Skin of body (tissue), 2 donors: ENCODE data around the gene ZNF23. TPM values are rescaled to one million over a fixed set of nuclear protein-coding genes. Genes with fewer than 3 reads are reported as not detected.

Experiments
- DNase-seq: peaks from one replicate; lab custom pipeline; 2025; lab: John Stamatoyannopoulos, UW
- total RNA-seq: library from RNA; depleted of rRNA; stranded (reverse); fragments of >200 nt; gene quantifications from one replicate; pipeline ENCODE4 v1.2.3, GENCODE V29; 2014

ZNF23 gene
- total RNA-seq, 1 donor from 2014 or later: 7.3 TPM

DNA sequence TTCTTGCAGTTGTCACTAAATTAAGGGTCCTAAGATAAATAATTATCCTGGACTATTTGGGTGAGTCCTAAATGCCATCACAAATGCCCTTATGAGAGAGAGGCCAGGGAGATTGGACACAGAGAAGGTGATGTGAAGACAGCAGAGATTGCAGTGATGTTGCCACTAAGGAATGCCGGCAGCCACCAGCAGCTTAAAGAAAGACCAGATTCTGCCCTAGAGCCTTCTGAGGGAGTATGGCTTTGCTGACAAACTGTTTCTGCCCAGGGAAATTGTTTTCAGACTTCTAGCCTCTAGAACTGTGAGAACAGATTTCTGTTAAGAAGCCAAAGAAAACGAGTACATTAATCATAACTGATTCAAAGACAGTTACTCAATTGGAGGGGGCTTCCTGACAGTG, 10.0 kb upstream of the ZNF23 start:
- no peak for DNase-seq

DNA sequence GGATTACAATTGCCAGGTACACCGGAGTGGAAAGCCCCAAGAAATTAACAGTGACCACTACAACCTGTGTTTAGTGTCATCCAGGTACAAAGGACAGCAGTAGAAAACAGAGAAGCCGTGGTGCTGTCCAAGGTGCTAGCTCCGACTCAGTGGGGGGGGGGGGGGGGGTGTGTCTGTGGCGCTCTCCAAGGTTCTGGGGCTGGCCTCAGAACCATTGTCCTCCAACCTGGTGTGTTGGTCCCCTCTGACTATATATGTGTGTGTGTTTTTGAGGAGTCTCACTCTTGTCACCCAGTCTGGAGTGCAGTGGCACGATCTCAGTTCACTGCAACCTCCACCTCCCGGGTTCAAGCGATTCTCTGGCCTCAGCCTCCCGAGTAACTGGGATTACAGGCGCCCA, 5.8 kb upstream of the ZNF23 start:
- no peak for DNase-seq

DNA sequence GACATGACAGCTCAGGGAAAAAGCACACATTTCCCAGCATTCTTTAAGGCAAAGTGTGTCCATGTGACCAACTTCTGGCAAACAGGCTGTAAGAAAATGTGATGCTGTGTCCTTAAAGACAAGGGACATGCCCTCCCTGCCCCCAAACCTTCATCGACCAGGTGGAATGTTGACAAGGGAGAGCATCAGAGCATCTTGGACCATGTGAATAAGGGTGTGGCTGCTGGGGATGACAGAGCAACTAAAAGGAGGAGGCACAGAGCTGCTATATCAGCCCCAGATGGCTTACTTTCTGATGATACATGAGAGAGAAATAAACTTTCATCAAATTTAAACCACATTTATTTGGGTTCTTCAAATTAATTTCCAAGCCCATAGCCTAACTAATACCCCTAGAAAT, 2.2 kb upstream of the ZNF23 start:
- DNase-seq: no peak

DNA sequence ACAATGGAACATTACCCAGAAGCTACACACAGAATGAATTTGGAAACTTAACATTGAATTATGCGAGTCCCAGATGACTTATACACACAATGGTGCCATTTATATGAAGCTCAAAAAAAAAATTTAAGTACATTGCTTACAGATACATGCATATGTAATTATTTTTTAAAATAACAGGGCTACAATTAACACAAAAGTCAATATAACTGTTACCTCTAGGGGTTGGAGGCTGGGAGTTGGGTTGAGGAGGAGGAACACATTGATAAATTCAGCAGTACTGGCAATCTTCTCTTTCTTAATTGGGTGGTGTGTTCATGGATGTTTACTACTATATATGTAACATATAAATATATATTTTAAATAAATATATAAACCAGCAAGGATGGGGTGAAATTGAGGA, 1.1 kb downstream of the ZNF23 start:
- no peak for DNase-seq

DNA sequence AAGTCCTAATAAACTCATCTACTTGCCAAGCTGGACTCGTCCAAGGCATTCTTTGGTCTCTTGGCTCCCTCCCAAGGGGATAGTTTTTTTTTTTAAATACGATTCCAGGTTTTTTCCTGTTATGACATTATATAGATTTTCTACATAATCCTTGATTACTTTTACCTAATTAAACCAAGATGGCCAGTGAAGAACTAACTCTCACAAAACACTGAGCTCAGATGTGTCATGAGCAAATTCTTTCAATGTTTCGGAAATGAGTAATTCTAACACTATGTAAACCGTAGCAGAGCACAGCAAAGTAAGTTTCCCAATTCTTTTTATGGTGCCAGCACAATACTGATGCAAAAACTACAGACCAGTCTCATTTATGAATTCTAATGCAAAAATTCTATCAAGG, 1.8 kb downstream of the ZNF23 start:
- DNase-seq: no peak

DNA sequence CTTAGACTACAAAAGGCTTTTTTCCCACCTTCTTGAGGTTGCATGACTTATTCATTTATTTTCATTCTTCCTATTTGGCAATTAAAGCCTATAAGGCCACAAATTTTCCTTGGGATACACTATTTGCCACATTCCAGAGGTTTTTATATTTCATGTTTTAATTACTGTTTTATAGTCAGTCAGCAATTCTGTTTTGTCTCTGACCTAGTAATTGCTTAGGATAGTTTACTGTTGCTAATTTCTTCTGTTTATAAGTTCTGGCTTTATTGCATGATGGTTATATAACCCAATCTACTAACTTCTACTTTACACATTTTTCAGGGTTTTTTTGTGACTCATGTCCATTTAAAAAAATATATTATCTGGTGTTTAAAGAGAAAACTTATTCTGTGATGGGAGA, 2.5 kb downstream of the ZNF23 start:
- no peak for DNase-seq

DNA sequence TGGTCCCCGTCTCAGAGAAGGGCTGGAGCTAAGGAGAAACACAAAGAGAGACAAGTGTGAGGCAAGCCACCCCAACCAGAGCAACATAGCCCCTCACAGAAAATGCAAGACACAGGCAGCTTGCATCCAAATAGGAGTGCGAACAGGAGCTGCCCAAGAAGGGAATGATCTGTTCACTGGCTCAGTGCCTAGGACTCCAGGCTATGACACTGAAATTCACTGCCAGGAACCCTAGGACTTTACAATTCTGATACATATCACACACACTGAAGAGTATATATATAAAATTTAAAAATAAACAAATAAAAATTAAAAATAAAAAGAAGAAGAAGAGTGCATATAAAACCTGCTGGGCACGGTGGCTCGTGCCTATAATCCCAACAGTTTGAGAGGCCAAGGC, 5.2 kb downstream of the ZNF23 start:
- no peak for DNase-seq

DNA sequence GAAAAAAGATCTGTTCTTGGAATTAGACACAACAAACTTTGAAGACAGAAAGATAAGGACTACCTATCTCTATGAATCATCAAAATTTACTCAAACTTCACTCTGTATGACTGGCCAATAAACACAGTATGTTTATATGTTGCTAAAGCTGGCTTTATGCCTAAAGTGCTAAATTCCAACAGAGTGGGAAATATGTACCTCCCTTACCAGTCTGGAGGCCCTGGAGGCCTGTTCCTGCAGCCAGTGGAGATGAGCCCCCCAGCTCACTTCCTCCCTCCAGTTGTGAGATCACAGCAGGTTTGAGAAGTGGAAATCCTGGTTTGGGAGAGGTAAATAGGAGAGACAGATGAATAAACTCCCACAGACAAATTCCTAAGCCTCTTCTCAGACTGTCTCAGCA, 9.0 kb downstream of the ZNF23 start:
- no peak for DNase-seq

DNA sequence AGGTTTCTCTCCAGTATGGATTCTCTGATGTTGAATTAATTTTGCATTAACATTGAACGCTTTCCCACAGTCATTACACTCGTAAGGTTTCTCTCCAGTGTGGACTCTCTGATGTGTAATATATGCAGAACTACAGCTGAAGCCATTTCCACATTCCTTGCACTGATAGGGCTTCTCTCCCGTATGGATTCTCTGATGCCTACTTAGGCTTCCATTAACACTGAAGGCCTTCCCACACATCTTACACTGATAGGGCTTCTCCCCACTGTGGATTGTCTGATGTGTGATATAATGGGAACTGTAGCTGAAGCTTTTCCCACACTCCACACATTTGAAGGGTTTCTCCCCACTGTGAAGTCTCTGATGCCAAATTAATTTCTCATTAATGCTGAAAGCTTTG, 13.0 kb downstream of the ZNF23 start:
- DNase-seq: no peak

DNA sequence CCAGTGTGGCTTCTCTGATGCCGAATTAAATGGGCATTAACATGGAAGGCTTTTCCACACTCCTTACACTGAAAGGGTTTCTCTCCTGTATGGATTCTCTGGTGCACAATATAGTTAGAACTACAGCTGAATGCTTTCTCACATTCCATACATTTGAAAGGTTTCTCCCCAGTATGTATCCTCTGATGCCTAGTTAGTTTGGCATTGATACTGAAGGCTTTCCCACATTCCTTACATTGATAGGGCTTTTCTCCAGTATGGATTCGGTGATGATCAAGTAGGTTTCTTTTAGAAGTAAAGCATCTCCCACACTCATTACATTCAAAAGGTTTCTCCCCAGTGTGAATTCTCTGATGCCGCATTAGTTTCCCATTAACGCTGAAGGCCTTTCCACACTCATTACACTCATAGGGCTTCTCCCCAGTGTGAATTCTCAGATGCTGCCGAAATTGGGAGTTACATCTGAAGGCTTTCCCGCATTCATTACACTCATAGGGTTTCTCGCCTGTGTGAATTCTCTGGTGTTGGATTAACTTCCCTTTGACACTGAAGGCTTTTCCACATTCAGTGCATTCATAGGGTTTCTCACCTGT, 13.7 kb downstream of the ZNF23 start:
- DNase-seq: no peak

DNA sequence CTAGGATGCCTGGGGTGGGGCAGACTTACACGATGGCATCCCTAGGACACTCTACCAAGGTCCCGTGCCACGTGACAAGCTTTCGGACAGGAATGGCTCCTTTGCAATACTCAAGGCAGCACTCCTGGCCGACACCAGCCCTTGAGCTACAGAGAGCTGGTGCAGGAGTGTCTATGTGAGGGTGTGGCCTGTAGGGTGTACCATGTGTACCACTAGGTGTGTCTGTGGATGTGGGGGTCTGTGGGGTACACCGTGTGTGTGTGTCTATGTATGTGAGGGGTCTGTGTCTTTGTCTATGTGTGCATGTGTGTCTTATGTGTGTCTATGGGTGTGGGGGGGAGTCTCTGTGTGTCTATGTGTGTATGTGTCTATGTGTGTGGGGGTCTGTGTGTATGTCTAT, 18.3 kb downstream of the ZNF23 start:
- no peak for DNase-seq

DNA sequence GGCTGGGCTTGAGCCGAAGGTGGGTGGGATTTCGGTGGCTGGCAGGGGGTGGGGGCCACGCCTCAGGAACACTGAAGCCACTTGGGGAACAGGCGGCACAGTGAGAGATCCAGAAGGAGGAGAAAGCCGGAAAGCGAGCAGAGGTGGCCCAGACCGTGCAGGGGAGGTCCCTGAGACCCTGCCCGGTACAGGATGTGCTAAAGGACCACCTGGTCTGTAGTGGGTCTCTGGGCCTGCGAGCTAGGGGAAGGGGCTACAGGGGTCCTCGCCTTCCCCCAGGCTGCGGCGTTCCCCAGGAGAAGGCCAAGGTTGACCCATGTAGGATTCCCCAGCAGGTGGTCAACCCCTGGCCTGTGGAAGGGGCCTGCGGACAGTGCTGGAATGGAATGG, 20.0 kb downstream of the ZNF23 start, which contains the start of gene TLE7:
TLE7 (minus strand) TSS at position 4 of the 390 bp plus-strand sequence. CDS start 8,730 bp downstream, outside the sequence.
- no peak for DNase-seq

DNA sequence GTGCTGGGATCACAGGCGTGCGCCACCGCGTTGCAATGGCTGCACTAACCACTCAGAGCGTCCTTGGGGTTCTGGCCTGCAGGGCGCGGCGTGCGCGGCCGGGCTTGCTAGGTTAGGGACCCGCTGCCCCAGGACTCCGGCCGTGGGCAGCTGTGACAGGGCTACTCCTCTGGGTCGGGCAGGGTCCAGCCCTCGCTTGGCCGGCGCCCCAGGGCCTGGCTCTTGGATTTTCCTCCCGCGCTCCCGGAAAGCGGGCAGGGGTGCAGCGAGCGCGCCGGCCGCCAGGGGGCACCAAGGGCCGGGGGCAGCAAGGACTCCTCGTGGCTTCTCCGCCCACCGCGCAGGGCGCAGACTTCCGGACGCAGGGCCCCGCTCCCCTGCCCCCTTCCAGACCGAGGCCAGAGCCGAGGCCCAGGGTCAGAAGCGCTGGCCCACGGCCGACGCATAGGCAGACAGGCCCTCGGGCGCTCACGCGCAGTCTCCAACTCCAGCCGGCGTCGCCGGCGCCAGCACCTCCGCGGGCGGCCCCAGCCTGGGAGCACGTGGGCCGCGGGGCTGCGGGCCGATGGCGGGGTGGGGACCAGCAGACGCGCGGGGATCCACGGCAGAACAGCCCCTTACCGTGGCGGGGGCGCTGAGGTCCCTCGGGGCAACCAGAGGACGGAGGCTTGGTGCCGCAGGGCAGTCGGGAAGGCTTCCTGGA, 20.5 kb downstream of the ZNF23 start:
- no peak for DNase-seq

DNA sequence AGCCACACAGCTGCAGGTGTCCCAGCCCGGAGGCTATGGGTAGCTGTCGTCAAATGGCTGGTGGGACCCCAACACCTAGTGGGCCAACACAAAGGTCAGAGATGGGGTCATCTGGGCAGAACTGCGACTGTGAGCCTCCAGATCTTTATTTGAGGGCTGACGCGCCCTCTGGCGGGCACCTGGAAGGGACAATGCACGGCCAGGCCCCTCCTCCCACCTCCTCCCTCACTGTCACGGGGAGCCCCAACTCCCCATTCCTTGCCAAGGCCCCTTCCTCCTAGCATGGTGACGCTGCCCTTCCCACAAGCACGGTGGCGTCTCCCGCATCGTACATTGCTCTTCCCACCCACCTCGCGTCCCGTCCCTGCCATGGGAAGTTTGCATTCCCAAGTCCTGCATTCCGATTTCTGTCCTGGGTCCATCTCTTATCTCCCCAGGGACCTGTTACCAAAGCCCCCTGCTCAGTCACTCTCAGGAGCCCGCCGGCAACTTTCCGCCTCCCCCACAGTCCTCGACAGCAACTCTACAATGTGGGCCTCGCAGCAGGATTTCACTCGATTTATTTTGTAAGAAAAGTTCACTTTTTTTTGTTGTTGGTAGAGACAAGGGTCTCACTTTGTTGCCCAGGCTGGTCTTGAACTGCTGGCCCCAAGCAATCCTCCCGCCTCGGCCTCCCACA, 21.2 kb downstream of the ZNF23 start:
- DNase-seq: no peak

DNA sequence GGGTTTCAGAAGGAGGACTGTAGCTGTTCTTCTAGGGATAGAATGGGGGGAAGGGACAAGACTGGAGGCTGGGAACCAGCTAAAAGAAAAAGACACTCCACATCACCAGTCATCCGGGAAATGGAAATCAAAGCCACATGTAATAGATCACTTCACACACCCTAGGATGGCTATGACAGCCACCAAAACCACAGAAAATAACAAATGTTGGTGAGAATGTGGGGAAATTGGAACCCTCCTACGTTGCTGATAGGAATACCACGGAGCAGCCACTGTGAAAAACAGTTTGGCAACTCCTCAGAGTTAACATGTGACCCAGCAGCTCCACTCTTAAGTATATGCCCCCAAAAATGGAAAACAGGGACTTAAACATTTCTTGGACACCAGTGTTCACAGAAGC, 22.5 kb downstream of the ZNF23 start:
- no peak for DNase-seq

DNA sequence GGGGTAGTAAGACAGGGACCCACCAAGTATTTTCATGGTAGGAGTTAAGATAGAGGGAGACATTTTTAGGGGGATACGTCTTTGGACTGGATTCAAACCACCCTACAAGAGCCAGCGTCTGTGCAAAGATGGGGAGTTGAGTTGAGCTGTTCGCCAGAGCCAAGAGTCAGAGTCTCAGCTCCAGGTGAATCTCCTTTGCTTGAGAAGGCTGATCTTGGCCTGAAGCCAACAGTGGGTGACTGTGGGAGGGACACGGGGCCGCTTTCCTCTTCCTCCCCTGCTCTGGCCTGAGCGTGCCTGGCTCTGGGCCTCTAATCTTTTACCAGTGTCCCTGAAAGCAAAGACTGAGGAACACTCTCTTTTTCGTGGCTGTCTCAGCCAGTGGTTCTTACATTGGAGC, 25.6 kb downstream of the ZNF23 start:
- no peak for DNase-seq

DNA sequence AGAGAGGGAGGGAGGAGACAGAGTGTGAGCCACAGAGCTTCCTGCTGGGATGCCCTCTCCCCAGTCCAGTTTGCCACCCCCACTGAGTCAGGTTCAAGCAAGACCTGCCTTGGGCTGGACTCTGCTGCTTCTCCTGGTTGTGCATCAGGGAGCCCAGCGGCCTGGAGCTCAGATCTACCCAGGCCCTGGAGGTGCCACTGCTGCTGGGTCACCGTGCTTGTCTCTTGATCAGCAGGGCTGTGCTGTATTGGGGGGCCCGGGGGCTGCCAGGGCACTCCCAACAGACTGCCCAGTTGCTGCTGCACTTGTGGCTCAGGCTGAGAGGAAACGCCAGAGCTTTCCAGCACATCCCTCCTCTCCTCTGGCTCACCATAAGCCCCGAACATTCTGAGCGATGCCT, 29.1 kb downstream of the ZNF23 start:
- DNase-seq: no peak

DNA sequence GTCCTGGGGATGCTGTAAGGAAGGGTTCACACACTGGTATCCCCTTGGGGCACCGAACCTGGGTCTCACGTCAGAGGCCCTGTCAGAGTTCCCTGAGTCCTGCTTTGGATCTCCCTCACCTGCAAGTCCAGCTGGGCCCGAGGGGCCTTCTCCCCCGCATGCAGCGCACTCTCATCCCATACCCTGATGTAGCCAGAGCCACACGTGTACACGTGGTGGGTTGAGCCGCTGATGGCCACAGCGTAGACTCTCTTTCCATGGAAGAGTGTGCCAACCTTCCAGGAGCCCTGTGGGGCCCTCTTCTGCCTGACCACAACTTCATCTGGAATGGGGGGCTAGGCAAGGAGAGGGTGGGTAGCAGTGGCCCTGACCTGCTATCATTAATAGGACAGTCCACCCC, 30.1 kb downstream of the ZNF23 start:
- DNase-seq: no peak

DNA sequence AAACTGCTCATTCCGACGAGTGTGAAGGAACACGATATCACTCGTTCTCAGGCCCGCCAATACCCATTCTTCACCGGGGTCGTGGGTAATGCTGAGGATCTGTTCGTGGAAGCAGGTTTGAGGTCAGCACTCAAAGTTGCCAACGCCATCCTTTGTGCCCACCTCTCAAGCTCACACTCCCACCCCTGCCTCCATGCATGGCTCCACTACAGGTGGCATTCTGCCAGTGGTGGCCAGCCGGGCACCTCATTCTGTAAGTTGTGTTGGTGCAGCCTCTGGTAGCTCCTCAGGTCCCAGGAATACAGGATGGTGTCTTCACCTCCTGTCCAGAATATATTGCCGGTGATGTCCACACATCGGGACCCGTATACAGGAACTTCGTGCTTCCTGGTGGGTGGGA, 30.9 kb downstream of the ZNF23 start:
- no peak for DNase-seq

DNA sequence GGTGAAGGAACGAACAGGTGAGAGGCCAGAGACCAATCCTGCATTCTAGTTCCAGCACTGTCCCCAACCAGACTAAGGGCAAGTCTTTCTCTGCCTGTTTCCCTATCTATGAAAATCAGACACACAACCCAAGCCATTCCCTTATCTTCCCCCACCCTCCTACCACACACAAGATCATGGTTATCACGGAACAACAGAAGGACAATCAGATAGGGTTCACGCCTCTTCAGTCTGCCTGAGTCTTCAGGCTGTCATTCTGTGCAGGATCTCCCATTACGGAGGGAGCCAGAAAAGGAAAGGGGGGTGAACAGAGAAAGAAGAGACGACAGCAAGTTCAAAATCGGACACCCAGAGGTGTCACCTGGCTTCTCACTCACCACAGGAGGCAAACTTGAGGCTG, 31.3 kb downstream of the ZNF23 start:
- no peak for DNase-seq

DNA sequence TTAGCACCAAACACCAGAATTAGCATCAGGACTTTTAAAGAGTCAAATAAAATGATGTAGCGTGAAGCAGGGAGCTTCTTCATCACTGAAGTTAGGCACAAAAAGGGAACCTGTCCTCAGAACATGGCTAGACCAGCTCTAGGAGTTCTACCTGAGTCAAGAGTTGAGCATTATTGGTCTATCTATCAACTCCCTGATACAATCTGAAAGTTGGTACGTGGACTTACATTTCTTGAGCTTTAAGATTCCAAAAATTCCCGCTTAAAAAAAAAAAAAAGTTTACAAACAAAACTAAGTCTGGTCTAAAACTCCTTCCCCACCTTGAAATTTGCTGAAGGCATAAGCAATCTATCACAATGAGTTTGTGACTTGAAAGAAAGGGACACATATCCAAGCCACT, 32.5 kb downstream of the ZNF23 start:
- DNase-seq: no peak

DNA sequence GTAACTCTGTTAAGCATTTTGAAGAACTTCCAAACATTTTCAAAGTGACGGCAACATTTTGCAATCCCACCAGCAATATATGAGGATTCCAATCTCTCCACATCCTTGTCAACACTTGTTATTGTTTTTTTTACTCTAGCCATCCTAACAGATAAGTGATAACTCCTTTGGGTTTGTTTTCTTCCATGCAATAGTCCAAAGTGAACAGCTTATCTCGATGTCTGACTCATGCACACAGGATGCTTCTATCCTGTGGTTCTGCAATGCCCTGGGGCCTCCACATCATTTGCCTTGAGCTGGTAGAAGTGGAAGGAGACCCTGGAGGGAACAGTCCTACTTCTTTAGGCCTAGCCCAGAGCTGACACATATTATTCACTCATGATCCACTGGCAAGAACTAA, 33.2 kb downstream of the ZNF23 start:
- DNase-seq: no peak

DNA sequence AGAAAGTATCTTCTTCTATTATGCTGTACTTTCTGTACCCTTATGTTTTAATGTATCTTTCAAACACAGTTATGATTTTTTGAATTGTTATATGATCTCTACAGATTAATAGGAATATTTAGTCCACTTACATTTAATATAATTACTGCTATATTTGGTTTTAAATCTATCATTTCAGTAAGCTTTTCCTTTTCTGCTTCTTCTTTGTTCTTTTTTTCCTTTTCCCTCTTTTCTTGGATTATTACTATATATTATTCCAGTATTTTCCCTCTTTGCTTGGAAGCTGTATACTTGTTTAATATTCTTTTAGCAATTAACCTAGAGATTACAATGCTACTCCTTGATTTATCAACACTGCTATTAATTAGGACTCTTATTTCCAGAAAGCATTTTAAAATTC, 33.7 kb downstream of the ZNF23 start:
- no peak for DNase-seq
